Smooth muscle cell of bladder (primary cell): ENCODE results near the gene SPATC1L. TPM values are rescaled to one million over a fixed set of nuclear protein-coding genes. Genes with fewer than 3 reads are reported as not detected.

Source experiments
- total RNA-seq: library from RNA; depleted of rRNA; stranded (reverse); fragments of >200 nt; gene quantifications from 2 replicates; pipeline ENCODE4 v1.2.3, GENCODE V29; 2014

Gene SPATC1L
- total RNA-seq: 3.4 and 7.7 TPM in 2 replicates

DNA sequence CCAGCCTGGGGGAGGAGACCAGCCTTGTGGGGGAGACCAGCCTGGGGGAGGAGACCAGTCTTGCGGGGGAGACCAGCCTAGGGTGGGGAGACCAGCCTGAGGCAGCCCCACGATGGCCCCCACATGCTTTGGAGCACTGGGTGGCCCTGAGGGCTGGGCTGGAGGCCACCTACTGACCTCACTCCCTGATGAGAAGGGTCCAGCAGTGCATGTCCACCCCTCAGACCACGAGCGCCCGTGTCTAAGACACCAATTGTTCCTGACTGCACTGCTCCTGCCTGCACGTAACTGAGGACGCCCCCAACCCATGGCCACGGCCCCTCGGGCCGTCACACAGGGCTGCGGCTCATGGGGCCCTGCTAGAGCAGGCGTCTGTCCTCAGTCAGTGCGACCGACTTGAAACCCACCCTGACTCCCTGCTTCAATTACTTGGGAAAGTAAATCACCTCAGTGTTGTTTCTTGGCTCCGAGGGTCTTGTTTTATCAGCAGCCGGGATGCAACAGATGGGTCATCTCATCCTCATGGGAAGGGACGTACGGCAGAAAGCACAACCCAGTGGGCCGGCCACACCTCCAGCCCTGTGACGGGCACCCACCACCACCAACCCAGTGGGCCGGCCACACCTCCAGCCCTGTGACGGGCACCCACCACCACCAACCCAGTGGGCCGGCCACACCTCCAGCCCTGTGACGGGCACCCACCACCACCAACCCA, at the start of gene SPATC1L:
Gene SPATC1L, minus strand, starts transcription at position 550 of the 715 bp plus-strand sequence. CDS start 1,643 bp downstream, outside the sequence.

DNA sequence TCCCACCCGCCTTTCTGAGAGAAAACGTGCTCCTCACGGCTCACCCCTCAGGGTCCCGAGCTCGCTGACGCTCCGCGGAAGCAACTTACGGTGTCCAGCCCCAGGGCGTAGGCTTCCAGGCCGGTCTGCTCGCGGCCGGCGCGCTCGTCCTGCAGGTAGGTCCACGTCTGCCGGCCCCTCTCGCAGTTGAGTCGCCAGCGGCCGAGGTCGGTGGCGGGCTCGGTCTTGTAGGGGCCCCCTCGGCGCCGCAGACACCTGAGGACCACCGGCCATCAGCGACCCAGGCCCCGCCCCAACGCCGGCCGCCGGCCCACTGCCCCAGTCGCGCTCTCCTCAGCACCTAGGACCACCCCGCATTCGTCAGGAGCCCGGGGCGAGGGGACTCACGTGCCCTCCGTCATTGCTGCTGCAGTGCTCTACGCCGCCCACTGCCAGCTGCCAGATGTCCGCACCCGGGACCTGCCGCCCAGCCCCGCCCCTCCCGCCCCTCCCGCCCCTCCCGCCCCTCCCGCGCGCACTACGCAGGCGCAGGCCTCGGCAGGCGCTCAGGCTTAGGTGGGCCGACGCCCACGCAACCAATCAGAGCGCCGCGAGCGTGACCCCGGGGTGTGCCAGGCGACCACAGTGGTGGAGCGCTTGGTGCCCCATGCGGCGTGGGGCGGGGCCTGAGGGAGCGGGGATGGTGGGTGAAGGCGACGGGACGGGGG, 44.2 kb upstream of the SPATC1L start, which contains the start of gene LSS:
Gene LSS, minus strand, starts transcription at position 430 of the 707 bp plus-strand sequence. Its CDS starts 29 bp downstream, at position 401.

DNA sequence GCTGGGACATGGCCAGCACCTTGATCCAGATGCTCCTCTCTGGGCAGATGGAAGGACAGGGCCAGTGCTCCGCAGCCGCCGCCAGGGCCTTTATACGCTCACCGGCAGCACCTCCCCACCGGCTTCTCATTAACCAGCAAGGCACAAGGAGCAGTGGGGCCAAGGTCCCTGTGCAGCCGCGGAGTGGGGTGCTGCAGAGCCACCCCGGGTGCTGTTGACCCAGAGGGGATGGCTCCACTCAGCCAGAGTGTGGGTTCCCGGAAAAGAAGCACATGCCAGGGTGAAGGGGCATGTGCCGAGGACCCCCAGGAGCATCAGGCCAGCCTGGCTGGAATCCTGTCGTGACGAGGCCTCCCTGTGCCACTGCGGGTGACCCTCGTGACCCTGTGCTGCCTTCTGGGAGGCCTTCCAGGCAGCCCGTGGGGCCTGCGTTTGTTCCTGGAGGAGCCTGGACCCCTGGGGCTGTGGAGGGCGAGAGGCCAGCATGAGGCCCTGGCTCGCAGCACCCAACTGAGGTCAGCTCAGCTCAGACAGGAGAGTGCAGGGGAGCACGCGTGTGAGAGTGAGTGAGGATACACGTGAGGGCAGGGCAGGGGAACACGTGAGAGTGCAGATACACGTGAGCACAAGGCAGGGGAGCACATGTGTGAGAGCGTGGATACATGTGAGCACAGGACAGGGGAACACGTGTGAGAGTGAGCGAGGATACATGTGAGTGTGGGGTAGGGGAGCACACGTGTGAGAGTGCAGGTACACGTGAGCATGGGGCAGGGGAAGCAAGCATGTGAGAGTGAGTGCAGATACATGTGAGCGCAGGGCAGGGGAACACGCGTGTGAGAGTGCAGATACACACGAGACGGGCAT, 28.5 kb downstream of the SPATC1L start, which contains the start of gene FTCD:
Gene FTCD, minus strand, starts transcription at position 66 of the 864 bp plus-strand sequence. Its CDS starts 56 bp downstream, at position 10.

Other genes starting within 250 kb of the SPATC1L start
- gene COL6A1, start 202.7 kb downstream of the SPATC1L start, total RNA-seq: 1,202 and 1,436 TPM in 2 replicates
- gene COL6A2, start 86.3 kb downstream of the SPATC1L start, total RNA-seq: 1,324 and 1,435 TPM in 2 replicates
- 0.14 and 0.55 TPM in 2 replicates for gene FTCD, start 28.9 kb downstream of the SPATC1L start, total RNA-seq
- 123 and 162 TPM in 2 replicates for gene LSS, start 44.3 kb upstream of the SPATC1L start, total RNA-seq
- 46.6 and 61.7 TPM in 2 replicates for gene MCM3AP, start 101.2 kb upstream of the SPATC1L start, total RNA-seq
- gene YBEY, start 101.9 kb upstream of the SPATC1L start, total RNA-seq: 13.4 and 15.7 TPM in 2 replicates
- 1.4 and 1.6 TPM in 2 replicates for gene C21orf58, start 139.4 kb upstream of the SPATC1L start, total RNA-seq
- gene PCNT, start 139.7 kb upstream of the SPATC1L start, total RNA-seq: 11.0 and 14.2 TPM in 2 replicates